KOPT-K1 (cell line): Measurements from ENCODE around the gene WWOX.

ENCODE experiments used
- H3K27ac ChIP-seq: fragments of 200-600 bp; sonication (generic); 2 replicates; pipeline ENCODE4 v1.5.1; 2016; ENCODE audit warnings: antibody characterized with exemption, mild to moderate bottlenecking, low read depth, low read length; ENCODE audit not compliant: poor library complexity, severe bottlenecking
- H3K36me3 ChIP-seq: fragments of 200-600 bp; sonication (generic); 2 replicates; pipeline ENCODE4 v1.5.1; 2017; ENCODE audit warnings: antibody characterized with exemption, mild to moderate bottlenecking, low read length, moderate library complexity; ENCODE audit not compliant: insufficient read depth
- H3K9me3 ChIP-seq: fragments of 200-600 bp; sonication (generic); 2 replicates; pipeline ENCODE4 v1.5.1; 2017; ENCODE audit warnings: antibody characterized with exemption, low read length, mild to moderate bottlenecking; ENCODE audit not compliant: insufficient read depth, poor library complexity, severe bottlenecking

WWOX gene

DNA sequence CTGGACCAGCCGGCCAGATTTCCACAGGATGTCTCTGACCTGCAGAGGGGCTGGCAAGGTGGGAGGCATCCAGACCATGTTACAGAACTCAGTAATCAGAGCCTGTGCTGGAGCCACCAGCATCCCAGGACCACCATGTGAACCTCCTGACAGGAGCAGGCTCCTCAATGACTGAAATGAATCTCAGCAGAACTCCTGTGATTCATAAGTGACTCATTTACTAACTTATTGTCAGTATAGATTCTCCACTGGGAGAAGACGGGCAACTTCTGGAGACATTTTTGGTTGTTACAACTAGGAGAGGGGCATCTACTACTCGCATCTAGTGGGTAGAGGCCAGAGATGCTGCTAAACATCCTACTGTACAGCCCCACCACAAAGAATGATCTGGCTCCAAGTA lies 3.1 kb upstream of the WWOX start:
- H3K9me3 ChIP-seq: peaks cover 9% of the 10 kb centered on the region
- no peak overlapping the region for H3K27ac ChIP-seq
- H3K36me3 ChIP-seq: no peaks in the 10 kb centered on the region

DNA sequence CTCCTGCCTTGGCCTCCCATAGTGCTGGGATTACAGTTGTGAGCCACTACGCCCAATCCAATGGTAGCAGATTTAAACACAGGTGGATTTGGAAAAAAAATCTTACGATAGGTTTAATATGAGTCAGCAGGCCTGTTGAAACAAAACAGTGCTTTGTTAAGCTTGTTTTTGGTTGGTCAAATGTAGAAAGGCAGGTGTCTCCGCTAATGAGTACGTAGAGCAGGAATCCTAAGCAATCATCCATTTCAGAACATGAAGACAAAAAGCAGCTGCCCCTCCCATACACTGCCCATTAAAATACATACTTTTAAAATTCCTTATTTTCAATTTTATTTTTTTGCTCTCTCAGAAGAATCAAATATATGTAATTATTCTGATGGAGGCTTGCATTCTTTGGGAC lies 1.9 kb upstream of the WWOX start:
- peaks cover 9% of the 10 kb centered on the region for H3K9me3 ChIP-seq
- 0 out of 2 replicates have a peak, but pooled peaks cover 5% of the 10 kb centered on the region for H3K36me3 ChIP-seq
- H3K27ac ChIP-seq: no peak overlapping the region

DNA sequence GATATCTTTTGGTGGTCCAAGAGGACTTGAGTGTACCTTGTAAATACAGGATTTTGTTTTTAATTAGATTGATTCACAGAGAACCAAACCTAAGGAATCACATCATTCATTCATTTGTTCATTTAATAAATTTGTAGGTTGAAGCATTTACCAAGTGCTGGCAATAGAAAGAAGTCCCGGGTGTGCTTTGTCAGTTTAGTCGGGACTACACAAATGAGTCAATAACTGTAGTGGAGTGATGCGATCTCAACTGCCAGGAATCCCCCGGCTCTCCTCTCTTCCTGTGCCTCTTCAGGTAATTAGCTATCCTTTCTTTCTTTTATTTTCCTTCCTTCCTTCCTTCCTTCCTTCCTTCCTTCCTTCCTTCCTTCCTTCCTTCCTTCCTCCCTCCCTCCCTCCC lies 1.4 kb upstream of the WWOX start:
- Histone ChIP-seq H3K9me3 (peaks cover 9% of the 10 kb centered on the region), H3K27ac (no peak overlapping the region), H3K36me3 (0 out of 2 replicates have a peak, but pooled peaks cover 5% of the 10 kb centered on the region)

DNA sequence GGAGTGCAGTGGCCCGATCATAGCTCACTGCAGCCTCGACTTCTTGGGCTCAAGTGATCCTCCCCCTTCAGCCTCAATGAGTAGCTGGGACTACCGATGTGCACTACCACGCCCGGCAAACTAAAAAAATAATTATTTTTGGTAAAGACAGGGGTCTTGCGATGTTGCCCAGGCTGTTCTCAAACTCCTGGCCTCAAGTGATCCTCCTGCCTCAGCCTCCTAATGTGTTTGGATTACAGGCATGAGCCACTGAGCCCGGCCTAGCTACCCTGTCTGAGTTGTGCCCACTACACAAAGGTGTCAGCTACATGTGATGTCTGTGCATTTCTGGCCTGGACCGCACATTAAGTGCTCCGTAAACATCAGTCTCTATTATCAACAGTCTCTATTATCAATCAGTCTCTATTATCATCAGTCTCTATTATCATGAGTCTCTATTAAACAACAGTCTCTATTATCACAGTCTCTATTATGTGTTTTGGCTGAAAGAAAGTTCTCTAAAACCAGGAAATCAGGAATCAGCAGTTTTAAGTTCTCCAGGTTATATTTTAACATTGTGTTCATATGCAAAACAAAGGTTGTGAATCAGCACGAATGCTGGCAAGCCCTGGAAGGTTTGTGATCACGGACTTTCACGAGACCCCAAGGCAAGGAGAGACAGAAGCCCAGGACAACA lies 721 bp upstream of the WWOX start:
- H3K27ac ChIP-seq: peak overlapping the region; percentile 71
- H3K9me3 ChIP-seq: peaks cover 9% of the 10 kb centered on the region
- 0 out of 2 replicates have a peak, but pooled peaks cover 5% of the 10 kb centered on the region for H3K36me3 ChIP-seq

DNA sequence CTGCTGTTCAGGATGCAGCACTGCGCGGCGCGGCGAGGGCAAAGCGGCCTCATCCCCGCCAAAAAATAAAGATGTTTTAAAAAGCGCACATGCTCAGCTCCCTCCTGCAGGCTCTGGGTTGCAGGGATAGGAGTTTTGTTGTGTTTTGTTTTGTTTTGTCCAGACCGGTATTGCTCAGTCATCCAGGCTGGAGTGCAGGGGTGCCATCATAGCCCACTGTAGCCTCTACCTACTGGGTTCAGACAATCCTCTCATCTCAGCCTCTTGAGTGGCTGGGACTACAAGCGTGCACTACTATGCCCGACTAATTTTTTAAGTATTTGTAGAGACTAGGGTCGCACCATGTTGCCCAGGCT lies 636 bp downstream of the WWOX start:
- peak overlapping the region; percentile 71 for H3K27ac ChIP-seq
- peaks cover under 1% of the 10 kb centered on the region for H3K9me3 ChIP-seq
- 0 out of 2 replicates have a peak, but pooled peaks cover 5% of the 10 kb centered on the region for H3K36me3 ChIP-seq

DNA sequence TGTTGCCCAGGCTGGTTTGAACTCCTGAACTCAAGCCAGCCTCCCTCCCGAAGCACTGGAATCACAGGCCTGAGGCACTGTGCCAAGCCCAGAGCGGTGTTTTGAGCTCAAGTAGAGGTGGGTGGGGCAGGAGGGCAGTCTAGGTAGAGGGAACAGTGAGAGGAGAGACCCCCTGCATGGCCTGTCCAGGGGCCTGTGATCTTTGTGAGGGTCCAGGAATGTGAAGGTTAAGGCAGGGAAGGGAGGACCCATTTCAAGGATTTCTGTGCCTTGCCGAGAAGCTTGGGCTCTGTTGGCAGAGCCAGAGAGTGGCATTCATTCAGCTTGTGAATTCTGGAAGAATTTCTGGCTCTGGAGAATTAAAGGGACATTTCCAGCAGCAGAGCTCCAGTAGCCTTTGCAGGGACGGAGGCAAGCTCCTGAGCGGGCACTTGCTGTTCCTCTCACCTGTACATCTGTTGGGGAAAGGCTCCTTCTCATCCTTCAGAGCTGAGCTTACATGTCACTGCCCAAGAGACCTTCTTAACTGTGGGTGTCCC lies 2.7 kb downstream of the WWOX start:
- peaks cover 5% of the 10 kb centered on the region; the same call in 1 of the 2 replicates for H3K36me3 ChIP-seq
- H3K9me3 ChIP-seq: no peaks in the 10 kb centered on the region
- no peak overlapping the region for H3K27ac ChIP-seq

DNA sequence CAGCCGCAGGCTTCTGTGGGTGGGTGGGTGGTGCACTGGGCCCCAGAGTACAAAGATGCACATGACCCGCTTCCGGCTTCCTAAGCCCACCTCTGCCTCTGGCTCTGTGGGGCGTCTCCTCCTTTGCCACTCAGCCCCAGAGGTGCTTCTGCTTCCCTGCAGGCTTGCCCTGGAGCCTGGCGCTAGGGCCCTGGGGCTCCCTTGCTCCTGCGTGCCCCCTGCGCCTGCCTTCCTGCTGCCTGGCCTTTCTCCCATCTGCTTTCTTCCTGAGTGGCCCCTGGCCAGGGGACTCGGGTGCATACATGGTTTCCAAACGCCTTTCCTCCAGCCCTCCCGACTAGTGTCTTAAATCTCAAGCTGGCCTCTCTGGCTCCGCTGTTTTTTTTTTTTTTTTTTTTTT lies 3.4 kb downstream of the WWOX start:
- H3K36me3 ChIP-seq: peaks cover 5% of the 10 kb centered on the region; the same call in 1 of the 2 replicates
- H3K27ac ChIP-seq: no peak overlapping the region
- H3K9me3 ChIP-seq: no peaks in the 10 kb centered on the region

DNA sequence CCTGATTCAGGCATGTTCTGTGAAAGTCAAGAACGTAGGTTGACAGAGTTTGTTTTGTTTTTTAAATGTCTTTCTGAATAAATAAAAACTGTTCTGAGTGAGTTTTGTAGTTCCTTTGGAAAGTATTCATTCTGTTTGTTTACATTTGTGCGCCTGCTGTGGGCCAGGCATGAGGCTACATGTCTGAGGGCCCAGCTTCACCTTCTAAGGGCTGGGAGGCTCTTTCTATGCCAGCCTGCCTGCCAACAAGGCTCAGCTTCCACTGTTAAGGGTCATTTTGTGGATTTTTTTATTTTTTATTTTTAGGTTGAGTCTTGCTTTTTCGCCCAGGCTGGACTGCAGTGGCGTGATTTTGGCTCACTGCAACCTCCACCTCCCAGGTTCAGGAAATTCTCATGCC lies 6.1 kb downstream of the WWOX start:
- H3K9me3 ChIP-seq: no peaks in the 10 kb centered on the region

DNA sequence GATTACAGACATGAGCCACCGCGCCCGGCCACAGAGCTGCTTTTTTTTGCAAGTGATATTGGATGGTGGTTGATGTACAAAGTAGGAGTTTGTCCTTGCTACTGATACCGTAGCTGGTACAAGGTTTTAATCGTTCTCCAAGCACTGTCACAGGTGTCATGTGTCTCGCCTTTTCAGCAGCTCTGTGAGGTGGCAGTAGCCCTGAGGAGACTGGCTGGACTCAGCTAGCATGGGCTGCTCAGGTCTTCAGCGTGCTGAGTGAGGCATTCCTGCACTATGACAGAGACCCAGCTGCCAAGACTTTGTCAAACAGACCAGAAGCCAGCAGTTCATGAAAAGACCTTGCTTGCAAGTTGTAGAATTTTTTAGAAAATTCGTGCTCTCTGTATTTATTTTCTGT lies 7.2 kb downstream of the WWOX start:
- H3K9me3 ChIP-seq: no peaks in the 10 kb centered on the region
- peaks cover 23% of the 10 kb centered on the region for H3K36me3 ChIP-seq
- H3K27ac ChIP-seq: no peak overlapping the region

More for the DNA sequence above, 6.1 kb downstream of the WWOX start:
- no peak overlapping the region for H3K27ac ChIP-seq
- peaks cover 22% of the 10 kb centered on the region for H3K36me3 ChIP-seq

DNA sequence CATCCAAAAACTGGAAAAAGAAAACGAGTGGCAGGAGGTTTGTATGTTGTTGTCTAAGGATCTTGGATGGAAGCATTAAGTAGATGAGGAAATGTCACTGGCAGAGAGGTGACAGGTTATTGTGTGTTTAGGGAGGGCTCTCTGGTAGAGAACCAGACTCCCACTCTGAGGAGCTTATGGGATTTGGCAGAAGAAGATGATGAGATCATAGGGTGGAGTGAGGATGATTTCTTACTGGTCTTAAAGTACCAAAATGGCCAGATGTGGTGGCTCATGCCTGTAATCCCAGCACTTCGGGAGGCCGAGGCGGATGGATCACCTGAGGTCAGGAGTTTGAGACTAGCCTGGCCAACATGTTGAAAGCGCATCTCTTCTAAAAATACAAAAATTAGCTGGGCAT lies 9.0 kb downstream of the WWOX start:
- Histone ChIP-seq H3K9me3 (no peaks in the 10 kb centered on the region), H3K27ac (no peak overlapping the region), H3K36me3 (peaks cover 36% of the 10 kb centered on the region)

DNA sequence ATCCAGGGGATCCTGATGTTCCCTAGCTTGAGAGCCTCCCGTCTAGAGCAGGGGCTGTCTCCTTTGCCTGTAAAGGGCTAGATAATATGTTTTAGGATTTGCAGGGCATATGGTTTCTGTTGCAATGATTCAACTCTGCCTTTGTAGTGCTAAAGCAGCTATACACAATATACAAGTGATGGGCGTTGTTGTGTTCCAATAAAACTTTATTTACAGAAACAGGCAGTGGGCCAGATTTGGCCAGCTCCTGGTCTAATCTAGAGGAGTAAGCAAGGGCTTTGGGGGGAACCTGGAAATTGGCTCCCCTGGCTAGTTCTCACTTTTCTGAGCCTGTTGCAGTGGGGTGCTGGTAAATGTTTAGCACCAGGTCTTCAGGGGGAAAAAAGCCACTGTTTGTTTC lies 13.8 kb downstream of the WWOX start:
- no peak overlapping the region for H3K27ac ChIP-seq
- peaks cover 80% of the 10 kb centered on the region for H3K36me3 ChIP-seq
- H3K9me3 ChIP-seq: no peaks in the 10 kb centered on the region

DNA sequence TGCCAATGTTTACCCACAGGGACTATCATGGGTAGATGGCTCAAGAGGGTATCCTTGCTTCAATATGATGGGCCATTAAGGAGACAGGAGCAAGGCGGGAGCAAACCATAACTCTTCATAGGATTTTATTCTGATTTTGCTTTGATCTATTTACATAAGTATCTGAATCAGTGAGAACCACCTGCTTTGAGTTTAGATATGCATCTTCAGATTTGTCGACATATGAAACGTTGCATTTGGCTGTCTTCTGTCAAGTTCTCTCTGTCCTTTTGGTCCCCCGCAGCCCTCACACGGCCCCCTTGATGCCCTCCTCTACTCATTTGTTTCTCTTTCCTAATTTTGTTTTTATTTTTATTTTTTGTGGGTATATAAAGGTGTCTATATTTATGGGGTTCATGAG lies 16.2 kb downstream of the WWOX start:
- Histone ChIP-seq H3K36me3 (peaks cover 85% of the 10 kb centered on the region), H3K27ac (no peak overlapping the region), H3K9me3 (no peaks in the 10 kb centered on the region)

DNA sequence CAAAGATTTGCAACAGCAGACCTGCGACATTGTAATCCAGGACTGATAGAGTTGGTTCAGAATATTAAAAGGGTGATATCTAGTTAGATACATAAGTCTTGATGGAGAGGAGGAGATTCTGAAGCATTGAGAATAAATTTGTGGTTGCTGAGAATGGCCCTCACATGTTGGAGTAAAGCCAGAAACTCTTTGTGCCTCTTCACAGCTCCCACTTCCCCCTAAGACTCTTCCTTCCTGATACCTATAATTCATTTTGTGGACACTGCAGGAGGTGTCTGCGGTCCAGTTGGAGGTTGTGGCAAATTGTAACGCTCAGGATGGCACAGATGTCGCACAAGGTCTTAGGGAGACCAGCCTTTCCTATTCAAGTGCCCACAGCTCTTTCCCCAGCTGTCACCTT lies 17.5 kb downstream of the WWOX start:
- H3K9me3 ChIP-seq: no peaks in the 10 kb centered on the region
- peaks cover 87% of the 10 kb centered on the region for H3K36me3 ChIP-seq
- H3K27ac ChIP-seq: no peak overlapping the region

DNA sequence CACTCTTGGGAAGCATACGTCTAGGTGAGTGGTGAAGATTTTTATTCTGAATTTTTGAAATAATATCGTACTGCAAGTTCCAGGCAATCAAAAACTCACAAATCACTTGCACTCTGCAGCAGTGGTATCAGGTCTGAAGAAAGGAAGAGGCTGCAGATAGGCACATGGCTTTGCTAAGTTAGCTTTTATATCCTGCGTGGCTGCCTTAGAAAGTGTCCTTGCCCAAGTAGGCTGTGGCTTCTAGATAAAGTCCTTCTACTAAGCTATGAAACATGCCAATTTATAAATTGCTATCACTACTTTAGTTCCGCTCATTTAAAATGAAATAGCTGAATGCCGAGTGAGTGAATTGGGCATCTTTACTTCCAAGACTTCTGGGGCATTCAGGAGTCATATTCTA lies 17.9 kb downstream of the WWOX start:
- H3K36me3 ChIP-seq: peaks cover 82% of the 10 kb centered on the region
- no peak overlapping the region for H3K27ac ChIP-seq
- H3K9me3 ChIP-seq: no peaks in the 10 kb centered on the region

DNA sequence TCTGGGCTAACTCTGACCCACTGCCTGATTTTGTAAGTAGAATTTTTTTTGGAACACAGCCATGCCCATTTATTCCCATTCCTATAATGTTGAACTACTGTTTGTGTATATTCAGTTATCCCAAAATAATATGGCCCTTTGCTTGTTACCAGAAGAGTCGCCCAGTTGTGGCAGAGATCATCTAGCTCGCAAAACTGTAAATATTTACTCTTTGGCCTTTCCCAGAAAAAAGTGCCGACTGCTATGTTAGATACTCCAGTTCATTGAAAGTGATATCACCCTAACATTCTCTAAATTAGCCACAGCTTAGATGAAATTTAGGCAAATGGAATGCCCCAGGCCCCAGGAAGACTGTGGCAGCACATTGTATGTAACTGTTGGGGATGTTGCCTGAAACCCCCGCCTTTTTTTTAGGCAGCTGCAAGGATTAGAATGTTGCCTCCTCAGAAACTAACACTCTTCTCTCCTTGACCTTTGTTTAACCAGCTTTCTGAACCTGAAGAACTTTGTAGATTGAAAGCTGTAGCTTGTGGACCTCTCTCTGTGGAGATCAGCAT lies 19.1 kb downstream of the WWOX start:
- Histone ChIP-seq H3K9me3 (no peaks in the 10 kb centered on the region), H3K27ac (no peak overlapping the region), H3K36me3 (peaks cover 72% of the 10 kb centered on the region)

DNA sequence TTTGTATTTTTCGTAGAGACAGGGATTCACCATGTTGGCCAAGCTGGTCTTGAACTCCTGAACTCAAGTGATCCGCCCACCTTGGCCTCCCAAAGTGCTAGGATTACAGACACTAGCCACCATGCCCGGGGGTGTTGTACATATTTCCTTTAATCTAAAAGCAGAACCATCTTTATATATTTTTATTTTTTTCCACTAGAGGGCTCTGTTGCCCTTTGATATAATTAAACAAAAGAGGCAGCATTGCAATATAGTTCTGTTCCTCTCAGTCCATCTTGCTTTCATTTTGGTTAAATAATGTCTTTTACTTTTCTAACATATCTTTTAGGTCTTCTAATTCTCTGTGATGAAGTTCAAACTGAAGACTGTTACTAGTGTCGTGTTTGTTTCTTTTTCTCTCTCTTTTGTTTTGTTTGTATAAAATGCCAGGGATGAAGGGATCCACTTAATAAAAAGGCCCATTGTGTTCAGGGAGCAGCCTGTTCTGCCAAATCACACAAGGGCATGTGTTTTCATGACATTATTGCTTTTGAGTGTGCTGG lies 23.4 kb downstream of the WWOX start:
- Histone ChIP-seq H3K27ac (no peak overlapping the region), H3K9me3 (no peaks in the 10 kb centered on the region), H3K36me3 (peaks cover 36% of the 10 kb centered on the region)
